Kidney capillary endothelial cell (primary cell): Measurements from ENCODE around the gene DIP2B.
"Not testable (repeated sequence)": the region's sequence is repeated elsewhere in the genome, so short reads cannot be mapped to it uniquely, and the experiment has no call there.

ENCODE experiments used
- DNase-seq: peaks from one replicate; pipeline ENCODE4 v3.0.0-alpha.2; 2018; ENCODE audit warnings: low spot score

Gene DIP2B

GRCh38 chr12:50678650-50679365, 174.0 kb downstream of the DIP2B start:
- DNase-seq = no peak

- DNase-seq = no peak
Measured at GRCh38 chr12:50679612-50680011, 174.8 kb downstream of the DIP2B start.

GRCh38 chr12:50681064-50681463, 176.3 kb downstream of the DIP2B start:
- DNase-seq = not testable (repeated sequence)

- no peak for DNase-seq
Measured at GRCh38 chr12:50685641-50686040, 180.9 kb downstream of the DIP2B start.

GRCh38 chr12:50686406-50686805, 181.6 kb downstream of the DIP2B start:
- DNase-seq = no peak

DNA sequence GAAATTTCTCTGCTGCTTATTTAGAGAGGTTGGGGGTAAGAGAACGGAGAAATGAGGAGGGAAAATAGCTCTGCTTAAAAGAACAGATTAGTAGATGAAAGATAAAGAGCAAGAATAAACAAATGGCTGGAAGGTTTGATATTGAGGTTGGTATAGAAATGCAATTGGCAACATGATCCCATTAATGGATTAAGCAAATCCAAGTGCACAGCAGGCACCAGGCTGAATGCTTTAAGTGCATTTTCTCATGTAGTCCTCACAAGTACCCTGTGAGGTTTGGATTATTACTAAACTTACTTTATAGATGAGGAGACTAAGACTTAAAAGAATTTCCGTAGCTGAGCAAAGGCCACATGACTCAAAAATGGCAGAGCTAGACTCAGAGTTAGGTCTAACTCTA, 182.2 kb downstream of the DIP2B start:
- no peak for DNase-seq

DNA sequence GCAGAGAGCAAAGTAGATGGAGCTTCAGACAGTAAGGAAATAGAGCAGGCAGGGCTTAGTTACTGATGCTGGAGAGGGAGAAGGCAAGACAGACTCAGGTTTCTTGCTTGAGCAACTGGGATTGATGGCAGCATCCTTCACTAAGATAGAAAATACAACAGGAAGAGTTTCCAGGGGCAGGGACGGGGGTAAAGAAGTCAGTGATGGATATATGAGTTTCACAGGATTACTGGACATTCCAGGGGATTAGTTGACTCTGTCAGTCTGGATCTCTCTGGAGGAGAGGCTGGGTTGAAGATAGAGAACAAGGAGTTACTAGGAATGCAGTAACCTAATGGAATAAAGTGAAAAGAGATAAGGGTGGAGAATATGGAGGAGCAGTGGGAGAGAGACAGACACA, 184.7 kb downstream of the DIP2B start:
- DNase-seq = no peak

- no peak for DNase-seq
Measured at GRCh38 chr12:50690925-50691324, 186.1 kb downstream of the DIP2B start.

GRCh38 chr12:50695961-50696360, 191.2 kb downstream of the DIP2B start:
- DNase-seq = no peak

- DNase-seq = no peak
Measured at GRCh38 chr12:50696931-50697330, 192.1 kb downstream of the DIP2B start.

- DNase-seq = no peak
Measured at GRCh38 chr12:50699154-50699553, 194.4 kb downstream of the DIP2B start.

- no peak for DNase-seq
Measured at GRCh38 chr12:50699940-50700339, 195.2 kb downstream of the DIP2B start.

DNA sequence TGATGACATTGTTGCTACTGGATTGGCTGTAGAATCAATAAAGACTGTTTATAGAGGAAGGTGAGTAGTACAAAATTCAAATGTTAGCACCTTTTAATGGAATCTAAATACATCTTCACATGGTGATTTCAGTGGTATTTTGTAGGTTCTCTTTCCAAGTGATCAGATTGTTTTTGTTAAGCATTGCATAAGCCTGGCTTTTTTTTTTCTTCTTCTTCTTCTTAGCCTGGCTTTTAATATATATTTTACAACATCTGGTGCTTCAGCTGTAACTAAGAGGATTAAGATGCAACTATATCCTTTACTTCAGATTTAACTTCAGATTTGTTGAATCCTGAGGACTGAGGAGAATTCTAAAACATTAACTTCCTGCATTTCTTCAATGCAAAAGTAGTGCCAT, 201.8 kb downstream of the DIP2B start:
- no peak for DNase-seq

DNA sequence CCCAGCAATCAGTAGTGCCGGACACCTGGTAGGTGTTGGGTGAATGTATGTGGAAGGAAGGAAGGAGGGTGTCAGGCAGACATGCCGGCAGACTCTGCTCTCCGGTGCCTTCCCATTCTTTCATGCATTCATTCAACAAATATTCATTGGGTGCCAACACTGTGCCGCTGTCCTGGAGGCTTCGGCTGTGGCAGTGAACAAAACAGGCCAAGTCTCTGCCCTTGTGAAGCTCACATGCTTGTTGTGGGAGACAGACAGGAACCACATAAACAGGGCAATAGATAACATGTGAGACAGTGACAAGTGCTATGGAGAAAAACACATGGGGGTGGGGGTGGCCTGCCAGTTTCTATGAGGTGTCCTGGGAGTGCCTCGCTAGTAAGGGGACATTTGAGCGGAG, 202.6 kb downstream of the DIP2B start:
- DNase-seq = no peak

DNA sequence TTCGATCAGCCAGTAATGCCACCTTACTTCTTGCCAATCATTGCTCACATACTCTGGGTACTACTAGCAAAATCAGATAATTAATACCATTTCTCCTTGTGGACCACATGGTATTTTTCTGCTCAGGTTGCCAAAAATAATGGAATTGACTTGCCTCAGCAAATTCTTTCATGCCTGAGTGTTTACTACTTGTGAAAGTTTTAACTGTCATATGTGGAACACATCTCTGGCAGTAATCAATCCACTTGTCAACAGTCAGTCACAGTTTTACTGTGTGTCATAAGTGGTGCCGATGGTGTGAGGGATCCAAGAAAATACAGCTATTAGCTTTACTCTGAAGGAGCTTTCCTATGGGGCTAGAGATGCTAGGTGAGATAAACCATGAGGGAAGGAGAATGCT, 203.8 kb downstream of the DIP2B start:
- no peak for DNase-seq

GRCh38 chr12:50711121-50711520, 206.3 kb downstream of the DIP2B start:
- DNase-seq = no peak

DNA sequence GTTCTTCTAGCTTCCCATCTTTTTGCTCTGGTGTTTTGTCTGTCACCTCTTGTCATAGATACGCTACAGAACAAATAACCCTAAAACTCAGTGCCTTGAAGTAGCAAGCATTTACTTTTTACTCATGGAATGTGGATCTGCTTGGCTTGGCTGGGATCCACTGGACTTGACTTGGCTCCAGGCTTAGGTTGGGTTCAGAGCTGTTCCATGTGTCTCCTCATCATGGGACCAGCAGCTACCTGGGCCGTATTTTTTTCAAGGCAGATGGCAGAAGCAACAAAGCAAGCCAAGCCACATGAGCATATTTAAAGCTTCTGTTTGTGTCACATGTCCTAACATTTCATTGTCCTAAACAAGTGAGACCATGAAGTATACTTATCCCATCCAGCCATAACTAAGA, 210.4 kb downstream of the DIP2B start:
- DNase-seq = no peak

GRCh38 chr12:50718760-50719159, 214.0 kb downstream of the DIP2B start:
- no peak for DNase-seq

DNA sequence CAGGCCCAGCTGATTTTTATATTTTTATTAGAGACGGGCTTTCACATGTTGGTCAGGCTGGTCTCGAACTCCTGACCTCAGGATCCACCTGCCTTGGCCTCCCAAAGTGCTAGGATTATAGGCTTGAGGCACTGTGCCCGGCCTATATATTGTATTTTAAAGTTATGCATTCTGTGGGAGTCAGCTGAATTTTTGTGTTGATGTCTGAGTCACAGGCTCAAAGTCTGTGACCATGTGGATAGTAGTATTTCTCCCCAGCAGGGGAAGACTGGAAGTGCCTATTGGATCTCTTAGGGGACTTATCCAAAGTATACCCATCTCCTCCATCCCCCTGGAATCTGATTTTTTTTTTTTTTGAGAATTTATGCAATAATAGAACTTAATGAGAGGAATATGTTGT, 215.3 kb downstream of the DIP2B start:
- no peak for DNase-seq

DNA sequence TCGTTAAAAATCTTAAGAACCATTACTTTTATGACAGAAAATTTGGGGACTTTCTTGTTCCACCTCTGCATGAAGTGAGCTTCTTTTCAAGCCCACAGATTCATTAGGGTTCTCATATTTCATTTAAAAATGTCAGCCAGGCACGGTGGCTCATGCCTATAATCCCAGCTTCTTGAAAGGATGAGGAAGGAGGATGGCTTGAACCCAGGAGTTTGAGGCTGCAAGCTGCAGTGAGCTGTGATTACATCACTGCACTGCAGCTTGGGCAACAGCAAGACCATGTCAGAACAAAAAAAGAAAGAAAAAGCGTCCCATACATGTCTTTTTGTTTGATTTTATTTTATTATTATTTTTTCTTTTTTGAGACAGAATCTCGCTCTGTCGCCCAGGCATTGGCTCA, 215.7 kb downstream of the DIP2B start:
- DNase-seq = no peak

GRCh38 chr12:50723865-50724264, 219.1 kb downstream of the DIP2B start:
- DNase-seq = no peak

- DNase-seq = no peak
Measured at GRCh38 chr12:50725011-50725942, 220.5 kb downstream of the DIP2B start.

DNA sequence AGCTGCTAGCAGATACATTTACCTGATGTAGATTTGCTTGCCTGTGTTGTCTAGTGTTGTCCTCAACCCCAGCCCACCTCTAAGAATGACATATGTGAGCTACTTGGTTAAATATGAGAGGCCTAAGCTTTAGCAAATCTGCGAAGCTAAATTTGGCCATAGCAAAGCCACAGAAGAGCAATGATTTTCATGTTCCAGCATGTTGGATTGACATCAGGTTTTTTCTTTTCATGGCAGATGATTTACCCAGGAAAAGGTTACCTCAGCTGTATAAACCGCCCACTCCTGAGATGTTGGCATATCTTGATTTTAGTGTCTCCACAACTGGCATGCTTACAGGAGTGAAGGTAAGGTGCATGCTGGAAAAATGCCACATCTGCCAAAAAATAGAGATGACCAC, 222.7 kb downstream of the DIP2B start:
- DNase-seq = no peak
